HCT116 (cell line): ENCODE results near the gene TRAT1. TPM values are rescaled to one million over a fixed set of nuclear protein-coding genes. Genes with fewer than 3 reads are reported as not detected.

ENCODE experiments used
- ATAC-seq: fragments of 200-7000 bp; cut with Tn5 transposase; 2 replicates; pipeline ENCODE4 v1.9.1; 2020; ENCODE audit warnings: mild to moderate bottlenecking, moderate library complexity
- BruUV-seq: library from RNA; stranded (reverse); fragments of 400-500 nt; replicated peaks from 2 replicates; lab custom pipeline; 2021; lab: Mats Ljungman, UMichigan
- CTCF ChIA-PET: fragments of 300-600 bp; sonication (Branson Sonifier 250); formaldehyde crosslinking; loops from one replicate; lab custom pipeline; 2021; ENCODE audit warnings: antibody characterized with exemption; lab: Charles Lee
- POLR2A ChIA-PET: fragments of 300-600, 350-600 bp; sonication (Branson Sonifier 250); formaldehyde crosslinking; loops from one replicate; lab custom pipeline; 2021; ENCODE audit warnings: antibody characterized with exemption; lab: Charles Lee
- RAD21 ChIA-PET, 2 experiments: fragments of 300-600 bp; sonication (Branson Sonifier 250); formaldehyde crosslinking; loops; one replicate each; lab custom pipeline; 2023; ENCODE audit warnings: low total read pairs in 2 of 2; ENCODE audit not compliant: uncharacterized antibody in 2 of 2, unreplicated experiment in 2 of 2, low non-redundant PET in 1 of 2; lab: Charles Lee
- DNase-seq: peaks from one replicate; pipeline ENCODE4 v3.0.0-alpha.2; 2010; ENCODE audit warnings: low read depth, low spot score
- H2AFZ ChIP-seq: fragments of 200-600 bp; shearing (Covaris generic), sonication (generic); 2 replicates; pipeline ENCODE4 v1.6.1; 2017; ENCODE audit warnings: low read depth, mixed run types, mixed read lengths, antibody characterized with exemption, low read length; ENCODE audit not compliant: poor library complexity, severe bottlenecking
- H3K27ac ChIP-seq: 2 replicates; pipeline ENCODE4 v1.5.1; 2012; ENCODE audit warnings: low read depth, low read length
- H3K27me3 ChIP-seq: fragments of 200-600 bp; sonication (generic); 2 replicates; pipeline ENCODE4 v1.6.1; 2016; ENCODE audit warnings: mixed run types, low read length, mixed read lengths; ENCODE audit not compliant: insufficient read depth
- H3K36me3 ChIP-seq, 2 experiments: fragments of 200-500 bp in 1 of 2; fragments of 200-600 bp in 1 of 2; sonication (Bioruptor generic) in 1 of 2; sonication (generic) in 1 of 2; 2 replicates each; pipeline versions ENCODE4 v1.5.1 to v1.6.1; 2014 to 2016; ENCODE audit warnings: low read length in 2 of 2, inconsistent platforms in 1 of 2, mixed read lengths in 1 of 2, mixed run types in 1 of 2; ENCODE audit not compliant: insufficient read depth in 2 of 2, control insufficient read depth in 1 of 2
- H3K4me1 ChIP-seq, 2 experiments: fragments of 200-600 bp in 1 of 2; sonication (generic) in 1 of 2; 2 replicates each; pipeline versions ENCODE4 v1.5.1 to v1.6.1; 2012 to 2017; ENCODE audit warnings: low read length in 2 of 2, inconsistent platforms in 1 of 2, mild to moderate bottlenecking in 1 of 2, mixed read lengths in 1 of 2, mixed run types in 1 of 2, moderate library complexity in 1 of 2; ENCODE audit not compliant: insufficient read depth in 2 of 2, control insufficient read depth in 1 of 2
- H3K4me2 ChIP-seq: fragments of 200-600 bp; sonication (generic); 2 replicates; pipeline ENCODE4 v1.6.1; 2017; ENCODE audit warnings: mixed run types, low read length, mixed read lengths
- H3K4me3 ChIP-seq, 2 experiments: fragments of 200-600 bp in 1 of 2; sonication (generic) in 1 of 2; replicated peaks in 1 of 2; 2 replicates each; pipeline ENCODE4 v1.5.1; 2011 to 2016; ENCODE audit warnings: low read length in 2 of 2, control low read depth in 1 of 2, low read depth in 1 of 2, mild to moderate bottlenecking in 1 of 2, mixed read lengths in 1 of 2, mixed run types in 1 of 2
- H3K79me2 ChIP-seq: fragments of 200-600 bp; sonication (generic); 2 replicates; pipeline ENCODE4 v1.6.1; 2017; ENCODE audit warnings: mild to moderate bottlenecking, mixed run types, low read length, moderate library complexity, mixed read lengths; ENCODE audit not compliant: insufficient read depth
- H3K9ac ChIP-seq: fragments of 200-600 bp; sonication (generic); 2 replicates; pipeline ENCODE4 v1.6.1; 2016; ENCODE audit warnings: low read length, mixed read lengths
- H3K9me2 ChIP-seq: fragments of 200-600 bp; sonication (generic), shearing (Covaris generic); 2 replicates; pipeline ENCODE4 v1.6.1; 2017; ENCODE audit warnings: mixed run types, mild to moderate bottlenecking, moderate library complexity; ENCODE audit not compliant: insufficient read depth
- H3K9me3 ChIP-seq, 2 experiments: fragments of 200-500 bp in 1 of 2; fragments of 200-600 bp in 1 of 2; sonication (Bioruptor generic) in 1 of 2; sonication (generic) in 1 of 2; 2 replicates each; pipeline ENCODE4 v1.6.1; 2014 to 2017; ENCODE audit warnings: low read length in 2 of 2, mixed read lengths in 2 of 2, inconsistent platforms in 1 of 2, low read depth in 1 of 2, mild to moderate bottlenecking in 1 of 2, mixed run types in 1 of 2, moderate library complexity in 1 of 2; ENCODE audit not compliant: control insufficient read depth in 1 of 2, insufficient read depth in 1 of 2
- H4K20me1 ChIP-seq: fragments of 200-600 bp; sonication (generic), shearing (Covaris generic); 2 replicates; pipeline ENCODE4 v1.6.1; 2017; ENCODE audit warnings: mixed run types, mild to moderate bottlenecking, moderate library complexity; ENCODE audit not compliant: insufficient read depth
- CBX3 ChIP-seq: IDR thresholded peaks from 2 replicates; pipeline ENCODE4 v1.6.1; 2012; ENCODE audit warnings: low read depth
- CEBPB ChIP-seq: IDR thresholded peaks from 2 replicates; pipeline ENCODE4 v1.6.1; 2012; ENCODE audit warnings: low read depth
- EGR1 ChIP-seq: IDR thresholded peaks from 2 replicates; pipeline ENCODE4 v1.6.1; 2012; ENCODE audit warnings: low read depth
- ELF1 ChIP-seq: IDR thresholded peaks from 2 replicates; pipeline ENCODE4 v1.6.1; 2012; ENCODE audit warnings: low read depth, borderline replicate concordance
- EZH2 ChIP-seq: fragments of 200-600 bp; sonication (generic); IDR thresholded peaks from 2 replicates; pipeline ENCODE4 v1.6.1; 2017; ENCODE audit warnings: antibody characterized with exemption, mixed run types
- FOSL1 ChIP-seq: IDR thresholded peaks from 2 replicates; pipeline ENCODE4 v1.6.1; 2012; ENCODE audit warnings: low read depth
- JUND ChIP-seq: IDR thresholded peaks from 2 replicates; pipeline ENCODE4 v1.6.1; 2012
- POLR2A ChIP-seq: IDR thresholded peaks from 2 replicates; pipeline ENCODE4 v1.7.0; 2011; ENCODE audit warnings: borderline replicate concordance; ENCODE audit not compliant: insufficient read depth, insufficient read length; ENCODE audit errors: extremely low read depth
- POLR2AphosphoS5 ChIP-seq: IDR thresholded peaks from 2 replicates; pipeline ENCODE4 v1.6.1; 2011; ENCODE audit warnings: mild to moderate bottlenecking, low read depth, low read length, moderate library complexity
- SP1 ChIP-seq: IDR thresholded peaks from 2 replicates; pipeline ENCODE4 v1.6.1; 2012; ENCODE audit warnings: low read depth
- SRF ChIP-seq: IDR thresholded peaks from 2 replicates; pipeline ENCODE4 v1.6.1; 2012; ENCODE audit warnings: low read depth
- TCF7L2 ChIP-seq: IDR thresholded peaks from 2 replicates; pipeline ENCODE4 v1.7.0; 2011; ENCODE audit warnings: borderline replicate concordance, inconsistent platforms; ENCODE audit not compliant: insufficient read depth, insufficient read length; ENCODE audit errors: extremely low read depth
- YY1 ChIP-seq: IDR thresholded peaks from 2 replicates; pipeline ENCODE4 v1.6.1; 2011; ENCODE audit warnings: low read length, low read depth, moderate library complexity, mild to moderate bottlenecking; ENCODE audit not compliant: insufficient replicate concordance; ENCODE audit errors: extremely low read depth
- ZFX ChIP-seq: fragments of 450-650 bp; IDR thresholded peaks from 2 replicates; pipeline ENCODE4 v1.6.1; 2017
- intact Hi-C: fragments of 100-400 bp; cut with micrococcal nuclease; formaldehyde crosslinking; loops from 2 replicates; pipeline ENCODE4 v1.10.0; 2022
- total RNA-seq: library from RNA; stranded (reverse); gene quantifications from one replicate; pipeline ENCODE4 v1.2.1, GENCODE V29; 2021; ENCODE audit not compliant: unreplicated experiment
- TF ChIP-seq, protein P1 (sequence below): IDR thresholded peaks from 2 replicates; pipeline ENCODE4 v1.6.1; 2012

Gene TRAT1
- total RNA-seq, 1 experiment from 2014 or later = not detected

DNA sequence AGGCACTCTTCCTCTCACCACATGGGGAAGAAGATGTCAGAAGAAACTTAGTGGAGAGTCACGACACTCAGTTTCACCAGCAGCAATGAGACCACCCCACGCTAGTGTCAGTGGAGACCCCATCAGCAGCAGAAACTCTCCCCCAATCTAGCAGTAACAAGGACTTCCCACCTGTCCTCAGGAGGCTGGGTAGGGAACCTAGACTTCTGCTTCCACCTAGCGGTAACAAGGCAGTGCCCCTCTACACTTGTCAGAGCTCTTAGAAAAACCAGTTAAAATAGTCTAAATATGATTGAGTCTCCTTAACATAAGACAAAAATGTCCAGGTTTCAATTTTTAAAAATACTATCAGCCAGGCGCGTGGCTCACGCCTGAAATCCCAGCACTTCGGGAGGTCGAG, 57.3 kb downstream of the TRAT1 start:
- H3K9me3 ChIP-seq = no peaks in the 10 kb centered on the region
- no peak overlapping the region for H3K4me3 ChIP-seq
- H3K9ac ChIP-seq = no peak overlapping the region
- no peaks in the 10 kb centered on the region for H3K9me2 ChIP-seq
- DNase-seq (no peak), ATAC-seq (no peak)
- intact Hi-C loops = no loop called here
- RAD21 ChIA-PET = no interaction called here
- POLR2A ChIA-PET = no interaction called here
- no peaks in the 10 kb centered on the region for H3K36me3 ChIP-seq
- H3K4me1 ChIP-seq = no peaks in the 10 kb centered on the region
- BruUV-seq = no TSS peak
- CTCF ChIA-PET = no interaction called here
- TF ChIP-seq SP1 (no peak), CEBPB (no peak), CBX3 (no peak), EZH2 (no peak), EGR1 (no peak), ELF1 (no peak), SRF (no peak), POLR2A (no peak), FOSL1 (no peak), ZFX (no peak), POLR2AphosphoS5 (no peak)
- TF ChIP-seq, protein P1, sequence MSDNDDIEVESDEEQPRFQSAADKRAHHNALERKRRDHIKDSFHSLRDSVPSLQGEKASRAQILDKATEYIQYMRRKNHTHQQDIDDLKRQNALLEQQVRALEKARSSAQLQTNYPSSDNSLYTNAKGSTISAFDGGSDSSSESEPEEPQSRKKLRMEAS = no peak
- H4K20me1 ChIP-seq = no peaks in the 10 kb centered on the region
- H3K4me2 ChIP-seq = no peak overlapping the region
- no peak overlapping the region for H3K27ac ChIP-seq
- no peak overlapping the region for H2AFZ ChIP-seq
- no peaks in the 10 kb centered on the region; the same call in 1 of the 2 replicates for H3K27me3 ChIP-seq
- H3K79me2 ChIP-seq = no peaks in the 10 kb centered on the region

DNA sequence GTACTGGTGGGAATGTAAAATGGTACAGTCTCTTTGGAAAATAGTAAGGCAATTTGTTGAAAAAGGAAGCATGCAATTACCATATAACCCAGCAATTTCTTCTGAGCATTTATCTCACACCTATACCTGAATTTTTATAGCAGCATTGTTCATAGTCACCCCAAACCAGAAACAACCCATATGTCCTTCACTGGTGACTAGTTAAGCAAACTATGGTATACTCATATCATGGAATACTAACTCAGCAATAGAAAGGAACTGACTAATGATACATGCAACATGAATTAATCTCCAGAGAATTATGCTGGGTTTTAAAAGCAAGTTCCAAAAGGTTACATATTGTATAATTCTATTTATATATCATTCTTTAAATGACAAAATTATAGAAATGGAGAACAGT, 60.2 kb downstream of the TRAT1 start:
- no peak overlapping the region for H3K4me3 ChIP-seq
- DNase-seq (no peak), ATAC-seq (no peak)
- no peaks in the 10 kb centered on the region for H3K9me2 ChIP-seq
- intact Hi-C loops = no loop called here
- TF ChIP-seq ELF1 = no peak
- TF ChIP-seq YY1 = no peak
- TF ChIP-seq CEBPB = no peak
- no peak for TF ChIP-seq JUND
- no peak for TF ChIP-seq TCF7L2
- H3K9me3 ChIP-seq = no peaks in the 10 kb centered on the region
- no peak overlapping the region for H3K27ac ChIP-seq
- no peaks in the 10 kb centered on the region for H3K4me1 ChIP-seq
- H3K9ac ChIP-seq = no peak overlapping the region
- H3K79me2 ChIP-seq = no peaks in the 10 kb centered on the region
- no peaks in the 10 kb centered on the region for H4K20me1 ChIP-seq
- ChIA-PET CTCF (no interaction called here), POLR2A (no interaction called here), RAD21 (no interaction called here)
- no peaks in the 10 kb centered on the region for H3K36me3 ChIP-seq
- H3K27me3 ChIP-seq = no peaks in the 10 kb centered on the region
- H3K4me2 ChIP-seq = no peak overlapping the region
- no peak overlapping the region for H2AFZ ChIP-seq
- no TSS peak for BruUV-seq
